ENCODE data around the gene ZNF488.

ZNF488 gene

GRCh38 chr10:47381427-47382379, 2.4 kb downstream of the ZNF488 start:
- DNase-seq: no peak

GRCh38 chr10:47381103-47381395, 3.0 kb downstream of the ZNF488 start:
- DNase-seq: no peak

GRCh38 chr10:47380341-47381102, 3.6 kb downstream of the ZNF488 start:
- no peak for DNase-seq

- DNase-seq: no peak
Observed at GRCh38 chr10:47379901-47380300, 4.2 kb downstream of the ZNF488 start.

- DNase-seq: no peak
Observed at GRCh38 chr10:47379445-47379785, 4.7 kb downstream of the ZNF488 start.

GRCh38 chr10:47378606-47379444, 5.3 kb downstream of the ZNF488 start:
- no peak for DNase-seq

GRCh38 chr10:47378183-47378510, 5.9 kb downstream of the ZNF488 start:
- no peak for DNase-seq

GRCh38 chr10:47376522-47377220, 7.4 kb downstream of the ZNF488 start:
- no peak for DNase-seq

- DNase-seq: no peak
Observed at GRCh38 chr10:47374611-47375536, 9.2 kb downstream of the ZNF488 start.

- no peak for DNase-seq
Observed at GRCh38 chr10:47372726-47373125, 11.4 kb downstream of the ZNF488 start.

- DNase-seq: no peak
Observed at GRCh38 chr10:47371629-47372485, 12.2 kb downstream of the ZNF488 start.

GRCh38 chr10:47370878-47371277, 13.2 kb downstream of the ZNF488 start:
- DNase-seq: no peak

- no peak for DNase-seq
Observed at GRCh38 chr10:47370015-47370767, 13.9 kb downstream of the ZNF488 start.

GRCh38 chr10:47369251-47369894, 14.7 kb downstream of the ZNF488 start:
- DNase-seq: no peak

- no peak for DNase-seq
Observed at GRCh38 chr10:47368431-47369180, 15.5 kb downstream of the ZNF488 start.

- no peak for DNase-seq
Observed at GRCh38 chr10:47367646-47368045, 16.4 kb downstream of the ZNF488 start.

- DNase-seq: no peak
Observed at GRCh38 chr10:47366731-47367460, 17.2 kb downstream of the ZNF488 start.

GRCh38 chr10:47366181-47366631, 17.9 kb downstream of the ZNF488 start:
- no peak for DNase-seq
